HepG2 (cell line): ENCODE measurements around the gene B3GALNT2. TPM values are rescaled to one million over a fixed set of nuclear protein-coding genes. Genes with fewer than 3 reads are reported as not detected.

Experiments used
- ATAC-seq: fragments of 200-7000 bp; cut with Tn5 transposase; 3 replicates; pipeline ENCODE4 v1.9.1; 2020; ENCODE audit warnings: mild to moderate bottlenecking, moderate library complexity
- BruUV-seq: library from RNA; stranded (reverse); fragments of 400-500 nt; replicated peaks from 2 replicates; lab custom pipeline; 2021; lab: Mats Ljungman, UMichigan
- CTCF ChIA-PET: fragments of 300-600 bp; formaldehyde crosslinking; extraction: SDS; loops from one replicate; lab custom pipeline; 2021; ENCODE audit warnings: low total read pairs, inconsistent platforms, low intra/inter-chr PET ratio; lab: Yijun Ruan, JAX
- POLR2A ChIA-PET: fragments of 350-600 bp; sonication (Branson Sonifier 250); formaldehyde crosslinking; loops from one replicate; lab custom pipeline; 2020; ENCODE audit warnings: antibody characterized with exemption, inconsistent platforms; lab: Yijun Ruan, JAX
- DNase-seq: peaks from one replicate; pipeline ENCODE4 v3.0.0-alpha.2; 2015; ENCODE audit warnings: low spot score
- FAIRE-seq: peaks from 3 replicates; lab custom pipeline; 2011; peaks lifted over from hg19 to GRCh38; lab: Jason Lieb, UNC
- H2AFZ ChIP-seq: one replicate; pipeline ENCODE4 v1.6.1; 2011; ENCODE audit warnings: low read length, inconsistent platforms
- H3K27ac ChIP-seq: fragments of 300-600 bp; 3 replicates; pipeline ENCODE4 v1.8.0; 2011; ENCODE audit warnings: mixed run types, mild to moderate bottlenecking, mixed read lengths, low read length, inconsistent platforms; ENCODE audit not compliant: insufficient read depth; ENCODE audit errors: extremely low read length
- H3K27me3 ChIP-seq, 2 experiments: fragments of 200-600 bp in 1 of 2; 2 replicates in 1 of 2; 3 replicates in 1 of 2; pipeline versions ENCODE4 v1.6.0 to v1.8.0; 2011; ENCODE audit warnings: low read length in 2 of 2, mild to moderate bottlenecking in 2 of 2, moderate library complexity in 2 of 2, inconsistent platforms in 1 of 2; ENCODE audit not compliant: insufficient read depth in 2 of 2, control insufficient read depth in 1 of 2
- H3K36me3 ChIP-seq, 2 experiments: fragments of 200-600 bp in 1 of 2; replicated peaks in 1 of 2; 2 replicates in 1 of 2; 3 replicates in 1 of 2; pipeline versions ENCODE4 v1.5.1 to v1.8.0; 2011; ENCODE audit warnings: low read length in 2 of 2, inconsistent platforms in 1 of 2; ENCODE audit not compliant: insufficient read depth in 2 of 2, control insufficient read depth in 1 of 2
- H3K4me1 ChIP-seq: 2 replicates; pipeline ENCODE4 v1.5.1; 2012; ENCODE audit warnings: low read length, inconsistent platforms; ENCODE audit not compliant: insufficient read depth
- H3K4me2 ChIP-seq: 2 replicates; pipeline ENCODE4 v1.6.0; 2011; ENCODE audit warnings: low read depth, low read length, inconsistent platforms
- H3K4me3 ChIP-seq, 3 experiments: fragments of 200-600 bp in 1 of 3; sonication (generic), shearing (Covaris generic) in 1 of 3; replicated peaks in 1 of 3; 2 replicates each; pipeline ENCODE4 v1.5.1; 2011 to 2016; ENCODE audit warnings: low read length in 3 of 3, inconsistent platforms in 2 of 3, low read depth in 2 of 3, mild to moderate bottlenecking in 2 of 3, control low read depth in 1 of 3, mixed read lengths in 1 of 3; ENCODE audit not compliant: insufficient read depth in 1 of 3
- H3K79me2 ChIP-seq: one replicate; pipeline ENCODE4 v1.6.1; 2011; ENCODE audit warnings: low read length, inconsistent platforms; ENCODE audit not compliant: insufficient read depth
- H3K9ac ChIP-seq: 2 replicates; pipeline ENCODE4 v1.6.0; 2011; ENCODE audit warnings: mild to moderate bottlenecking, low read depth, low read length, inconsistent platforms; ENCODE audit not compliant: insufficient read depth
- H3K9me3 ChIP-seq: 2 replicates; pipeline ENCODE4 v1.5.1; 2012; ENCODE audit warnings: mild to moderate bottlenecking, low read length
- H4K20me1 ChIP-seq: 2 replicates; pipeline ENCODE4 v1.6.0; 2011; ENCODE audit warnings: inconsistent platforms, mild to moderate bottlenecking, low read length, moderate library complexity; ENCODE audit not compliant: insufficient read depth
- ATF6 ChIP-seq: sonication (generic); formaldehyde crosslinking; conservative IDR thresholded peaks from 2 replicates; pipeline ENCODE4 v1.4.0; 2020; ENCODE audit warnings: missing genetic modification reagents
- ATF7-NPFF ChIP-seq: sonication (generic); formaldehyde crosslinking; IDR thresholded peaks from 2 replicates; pipeline ENCODE4 v1.8.1; 2023; ENCODE audit warnings: mild to moderate bottlenecking, low read depth, missing genetic modification reagents, moderate library complexity
- CEBPZ ChIP-seq: IDR thresholded peaks from 2 replicates; pipeline ENCODE4 v1.6.1; 2012; ENCODE audit warnings: low read length, improper control_type of control experiment
- DNMT1 ChIP-seq: sonication (generic); formaldehyde crosslinking; IDR thresholded peaks from 2 replicates; pipeline ENCODE4 v1.5.1; 2020; ENCODE audit warnings: mild to moderate bottlenecking, missing genetic modification reagents
- FOSL1 ChIP-seq: sonication (generic); formaldehyde crosslinking; IDR thresholded peaks from 2 replicates; pipeline ENCODE4 v1.9.0; 2021; ENCODE audit warnings: missing genetic modification reagents, borderline replicate concordance
- NFATC3 ChIP-seq: sonication (generic); formaldehyde crosslinking; IDR thresholded peaks from 2 replicates; pipeline ENCODE4 v1.5.1; 2020; ENCODE audit warnings: mild to moderate bottlenecking, missing genetic modification reagents
- NR0B2 ChIP-seq: sonication (generic); formaldehyde crosslinking; IDR thresholded peaks from 2 replicates; pipeline ENCODE4 v1.4.0; 2020; ENCODE audit warnings: mild to moderate bottlenecking, missing genetic modification reagents
- RFX3 ChIP-seq: IDR thresholded peaks from 2 replicates; pipeline ENCODE4 v1.6.1; 2016; ENCODE audit warnings: missing biosample characterization, missing genetic modification reagents
- ZNF343 ChIP-seq: sonication (generic); formaldehyde crosslinking; IDR thresholded peaks from 2 replicates; pipeline ENCODE4 v1.4.0; 2020; ENCODE audit warnings: mild to moderate bottlenecking, missing genetic modification reagents
- ZNF441 ChIP-seq: sonication (generic); formaldehyde crosslinking; IDR thresholded peaks from 2 replicates; pipeline ENCODE4 v1.7.0; 2021; ENCODE audit warnings: missing genetic modification reagents, borderline replicate concordance
- ZNF546 ChIP-seq: sonication (generic); formaldehyde crosslinking; conservative IDR thresholded peaks from 2 replicates; pipeline ENCODE4 v1.8.1; 2023; ENCODE audit warnings: mild to moderate bottlenecking, missing genetic modification reagents
- WGBS: methylation state at CpG from one replicate; pipeline ENCODE4 v1.1.6; 2017; ENCODE audit warnings: low lambda C conversion rate; 5-methylcytosine and 5-hydroxymethylcytosine counted together
- in situ Hi-C: cut with HindIII; loops from 2 replicates; pipeline ENCODE4 v1.10.0; 2017; ENCODE audit warnings: low pct_unique_long_range_greater_than_20kb; ENCODE audit not compliant: extremely low pct_ligation_motif_present
- intact Hi-C: fragments of 100-400 bp; cut with micrococcal nuclease; formaldehyde crosslinking; loops from one replicate; pipeline ENCODE4 v1.10.0; 2022; ENCODE audit not compliant: unreplicated experiment
- polyA plus RNA-seq, 8 experiments: library from polyadenylated mRNA; depleted of rRNA in 3 of 8; stranded (reverse) in 7 of 8; unstranded in 1 of 8; fragments of >200 nt; fragmentation: Illumina TruSeq in 4 of 8; extraction: Trizol in 4 of 8; gene quantifications; 2 replicates each; pipeline versions ENCODE4 v1.2.1 to v1.2.3, GENCODE V29; 2011 to 2016; ENCODE audit warnings: low read depth in 4 of 8, missing spikeins in 1 of 8, mixed read lengths in 1 of 8; ENCODE audit not compliant: insufficient read depth in 1 of 8
- total RNA-seq, 5 experiments: library from RNA; depleted of rRNA; stranded (reverse); fragments of >200 nt; fragmentation: Illumina TruSeq; extraction: Trizol; gene quantifications; 2 replicates each; pipeline ENCODE4 v1.2.3, GENCODE V29; 2016; ENCODE audit warnings: low read depth in 1 of 5
- TF ChIP-seq, protein P1 (sequence below): sonication (generic); formaldehyde crosslinking; IDR thresholded peaks from 2 replicates; pipeline ENCODE4 v1.5.0; 2020; ENCODE audit warnings: mild to moderate bottlenecking, low read depth, missing genetic modification reagents, borderline replicate concordance

The B3GALNT2 gene
- total and polyA plus RNA-seq, 2 of the 13 experiments (the other 11 are each of a cell fraction or from before 2014, with no cell fraction given), result 16.5 to 28.9 TPM

DNA sequence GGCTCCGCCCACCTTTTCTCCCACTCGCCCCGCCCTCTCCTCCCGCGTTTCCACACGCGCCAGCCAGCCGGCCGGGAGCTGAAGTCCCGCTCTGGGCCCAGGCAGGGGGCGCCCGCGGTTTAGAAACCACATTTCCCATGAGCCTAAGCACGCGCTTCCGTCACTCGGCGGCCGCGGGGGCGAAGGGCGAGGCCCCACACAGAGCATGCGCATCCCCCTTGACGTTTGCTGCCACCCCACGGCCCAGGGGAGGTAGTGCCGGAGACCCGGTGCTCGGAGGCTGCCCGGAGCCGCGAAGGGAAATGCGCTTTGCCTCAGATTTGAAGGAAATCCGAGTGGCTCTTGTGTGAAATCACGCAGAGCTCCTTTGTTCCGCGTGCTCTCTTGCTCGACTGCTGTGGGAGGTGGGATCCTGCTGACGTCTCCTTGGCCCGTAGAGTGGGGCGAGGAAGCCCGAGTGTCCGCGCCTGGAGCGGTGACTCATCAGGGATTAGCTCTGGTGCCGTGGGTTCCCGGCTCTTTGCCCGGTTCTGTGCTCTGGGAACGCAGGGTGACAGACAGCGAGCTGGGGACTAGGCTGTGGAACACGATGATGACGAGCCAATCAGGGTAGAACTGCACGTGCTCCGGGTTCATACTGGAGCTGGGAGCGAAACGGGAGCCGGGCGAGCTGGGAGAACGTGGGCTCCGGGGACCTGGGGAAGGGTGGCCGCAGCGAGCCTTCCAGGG, 406 bp upstream of the B3GALNT2 start:
- H3K79me2 ChIP-seq, result peaks cover 40% of the 10 kb centered on the region
- no peak for TF ChIP-seq RFX3 (CRISPR knock-in tag)
- TF ChIP-seq ZNF546 (CRISPR knock-in tag), result no peak; the same call in none of the 2 replicates
- 0 out of 2 replicates have a peak, but pooled peaks have one; percentile 41 for TF ChIP-seq ATF6
- TF ChIP-seq ZNF343 (CRISPR knock-in tag), result peak; percentile 23; the same call in 1 of the 2 replicates
- no peak; the same call in 1 of the 2 replicates for TF ChIP-seq DNMT1 (CRISPR knock-in tag)
- TF ChIP-seq ATF7-NPFF, result 0 out of 2 replicates have a peak, but pooled peaks have one; percentile 58
- TF ChIP-seq FOSL1, result peak; percentile 86
- no peak for TF ChIP-seq CEBPZ
- TF ChIP-seq ZNF441 (CRISPR knock-in tag), result peak; percentile 42; the same call in 1 of the 2 replicates
- TF ChIP-seq NFATC3 (CRISPR knock-in tag), result peak; percentile 80; the same call in 1 of the 2 replicates
- TF ChIP-seq NR0B2, result peak; percentile 35; the same call in 1 of the 2 replicates
- TF ChIP-seq, protein P1, sequence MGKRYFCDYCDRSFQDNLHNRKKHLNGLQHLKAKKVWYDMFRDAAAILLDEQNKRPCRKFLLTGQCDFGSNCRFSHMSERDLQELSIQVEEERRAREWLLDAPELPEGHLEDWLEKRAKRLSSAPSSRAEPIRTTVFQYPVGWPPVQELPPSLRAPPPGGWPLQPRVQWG (CRISPR knock-in tag), result no peak

More for the DNA sequence above, 406 bp upstream of the B3GALNT2 start:
- H4K20me1 ChIP-seq, result 0 out of 2 replicates have a peak, but pooled peaks cover 8% of the 10 kb centered on the region
- BruUV-seq, result TSS peak; percentile 94
- under 1% methylated on average over 32 of the region's 61 CpGs for WGBS
- no peaks in the 10 kb centered on the region for H3K9me3 ChIP-seq
- DNase-seq, result peak; percentile 97
- intact Hi-C loops, result loop anchor here (5.0 kb wide), 1 partner anchor 148 kb away; no protein-coding TSS in a partner anchor
- ChIA-PET POLR2A (interaction anchor here (0.6 to 2.5 kb wide), 21 partner anchors 10 to 1027 kb away, joined by 3 to 13 read pairs (median 4); partner anchors contain the start of genes ARID4B, GGPS1, LYST and NID1), CTCF (no interaction called here)
- peak overlapping the region; percentile 90 for H3K9ac ChIP-seq
- H3K4me1 ChIP-seq, result peaks cover 46% of the 10 kb centered on the region
- peak overlapping the region; percentile 84 to 89 (median 86) for H3K4me3 ChIP-seq
- no peaks in the 10 kb centered on the region for H3K36me3 ChIP-seq
- H3K4me2 ChIP-seq, result peak overlapping the region; percentile 86
- in situ Hi-C loops, result no loop called here
- peak; percentile 60 for FAIRE-seq
- no peaks in the 10 kb centered on the region; a peak in 1 of 5 replicates for H3K27me3 ChIP-seq
- ATAC-seq, result peak; percentile 86
- peak overlapping the region; percentile 75 for H2AFZ ChIP-seq
- H3K27ac ChIP-seq, result peak overlapping the region; percentile 98
